B cell (primary cell): ENCODE results near the gene MYB.

ENCODE experiments used
- CTCF ChIP-seq: fragments of 200-600 bp; IDR thresholded peaks from one replicate; pipeline ENCODE4 v1.8.0; 2022; ENCODE audit warnings: antibody characterized with exemption, mild to moderate bottlenecking
- EZH2 ChIP-seq: IDR thresholded peaks from 2 replicates; pipeline ENCODE4 v1.6.1; 2012; ENCODE audit warnings: borderline replicate concordance, low read depth, mild to moderate bottlenecking, moderate library complexity, low read length; ENCODE audit not compliant: insufficient read depth, poor library complexity, severe bottlenecking

- no peak for TF ChIP-seq CTCF
- TF ChIP-seq EZH2 = no peak
Observed at GRCh38 chr6:135202836-135203235, 21.7 kb downstream of the MYB start.
